IPS-18a (cell line): ENCODE data around the gene SHISA5.
"Not testable (repeated sequence)": the region's sequence is repeated elsewhere in the genome, so short reads cannot be mapped to it uniquely, and the experiment has no call there.

Experiments used
- H3K27ac ChIP-seq: one replicate; pipeline ENCODE4 v1.5.1; 2013; ENCODE audit warnings: low read length
- H3K27me3 ChIP-seq: one replicate; pipeline ENCODE4 v1.6.1; 2013; ENCODE audit warnings: mild to moderate bottlenecking, low read length; ENCODE audit not compliant: control insufficient read depth, insufficient read depth
- H3K36me3 ChIP-seq: one replicate; pipeline ENCODE4 v1.6.1; 2013; ENCODE audit warnings: low read depth, low read length; ENCODE audit not compliant: control insufficient read depth
- H3K4me1 ChIP-seq: one replicate; pipeline ENCODE4 v1.6.1; 2013; ENCODE audit warnings: low read depth, low read length; ENCODE audit not compliant: control insufficient read depth
- H3K4me3 ChIP-seq: one replicate; pipeline ENCODE4 v1.5.1; 2013; ENCODE audit warnings: low read length
- H3K9ac ChIP-seq: one replicate; pipeline ENCODE4 v1.6.1; 2013; ENCODE audit warnings: mild to moderate bottlenecking, low read length, moderate library complexity
- H3K9me3 ChIP-seq: one replicate; pipeline ENCODE4 v1.6.1; 2013; ENCODE audit warnings: low read depth, low read length; ENCODE audit not compliant: control insufficient read depth

Gene SHISA5

GRCh38 chr3:48465531-48466378 is 38.2 kb downstream of the SHISA5 start:
- peak overlapping the region; percentile 24 for H3K4me3 ChIP-seq
- peaks cover 32% of the 10 kb centered on the region for H3K36me3 ChIP-seq
- H3K4me1 ChIP-seq = peaks cover 17% of the 10 kb centered on the region
- no peaks in the 10 kb centered on the region for H3K27me3 ChIP-seq
- H3K27ac ChIP-seq = peak overlapping the region; percentile 99
- H3K9ac ChIP-seq = peak overlapping the region; percentile 86
- H3K9me3 ChIP-seq = no peaks in the 10 kb centered on the region

- peaks cover 37% of the 10 kb centered on the region for H3K36me3 ChIP-seq
- H3K4me3 ChIP-seq = no peak overlapping the region
- H3K4me1 ChIP-seq = peaks cover 17% of the 10 kb centered on the region
- peak overlapping the region; percentile 99 for H3K27ac ChIP-seq
- no peaks in the 10 kb centered on the region for H3K9me3 ChIP-seq
- peak overlapping the region; percentile 86 for H3K9ac ChIP-seq
- H3K27me3 ChIP-seq = no peaks in the 10 kb centered on the region
Measured at GRCh38 chr3:48465237-48465530, 38.8 kb downstream of the SHISA5 start.

- peaks cover 39% of the 10 kb centered on the region for H3K36me3 ChIP-seq
- peak overlapping the region; percentile 86 for H3K9ac ChIP-seq
- peak overlapping the region; percentile 99 for H3K27ac ChIP-seq
- H3K4me1 ChIP-seq = peaks cover 17% of the 10 kb centered on the region
- H3K4me3 ChIP-seq = no peak overlapping the region
- no peaks in the 10 kb centered on the region for H3K27me3 ChIP-seq
- no peaks in the 10 kb centered on the region for H3K9me3 ChIP-seq
Measured at GRCh38 chr3:48464713-48465221, 39.2 kb downstream of the SHISA5 start.

- Histone ChIP-seq H3K4me3 (no peak overlapping the region), H3K4me1 (peaks cover 17% of the 10 kb centered on the region), H3K27me3 (no peaks in the 10 kb centered on the region), H3K9me3 (no peaks in the 10 kb centered on the region), H3K36me3 (peaks cover 39% of the 10 kb centered on the region), H3K27ac (no peak overlapping the region), H3K9ac (no peak overlapping the region)
Measured at GRCh38 chr3:48463703-48464102, 40.3 kb downstream of the SHISA5 start.

GRCh38 chr3:48461767-48462166 is 42.2 kb downstream of the SHISA5 start:
- Histone ChIP-seq H3K4me1 (peaks cover 15% of the 10 kb centered on the region), H3K36me3 (peaks cover 39% of the 10 kb centered on the region)
- H3K27ac ChIP-seq, H3K27me3 ChIP-seq, H3K4me3 ChIP-seq, H3K9me3 ChIP-seq, H3K9ac ChIP-seq: not testable (repeated sequence)

GRCh38 chr3:48460517-48460902 is 43.5 kb downstream of the SHISA5 start:
- Histone ChIP-seq H3K4me1 (peaks cover 3% of the 10 kb centered on the region), H3K9ac (no peak overlapping the region), H3K27me3 (no peaks in the 10 kb centered on the region), H3K27ac (no peak overlapping the region), H3K4me3 (no peak overlapping the region), H3K36me3 (peaks cover 45% of the 10 kb centered on the region), H3K9me3 (no peaks in the 10 kb centered on the region)

GRCh38 chr3:48459773-48460516 is 44.0 kb downstream of the SHISA5 start:
- Histone ChIP-seq H3K4me1 (no peaks in the 10 kb centered on the region), H3K9me3 (no peaks in the 10 kb centered on the region), H3K9ac (no peak overlapping the region), H3K27me3 (no peaks in the 10 kb centered on the region), H3K27ac (no peak overlapping the region), H3K4me3 (no peak overlapping the region), H3K36me3 (peaks cover 49% of the 10 kb centered on the region)

- Histone ChIP-seq H3K27ac (no peak overlapping the region), H3K27me3 (no peaks in the 10 kb centered on the region), H3K4me1 (no peaks in the 10 kb centered on the region), H3K4me3 (no peak overlapping the region), H3K9ac (no peak overlapping the region), H3K9me3 (no peaks in the 10 kb centered on the region), H3K36me3 (peaks cover 52% of the 10 kb centered on the region)
Measured at GRCh38 chr3:48459331-48459730, 44.6 kb downstream of the SHISA5 start.

- H3K27ac ChIP-seq = no peak overlapping the region
- H3K36me3 ChIP-seq = peaks cover 79% of the 10 kb centered on the region
- H3K9ac ChIP-seq = no peak overlapping the region
- H3K9me3 ChIP-seq = no peaks in the 10 kb centered on the region
- no peaks in the 10 kb centered on the region for H3K4me1 ChIP-seq
- H3K27me3 ChIP-seq = no peaks in the 10 kb centered on the region
- H3K4me3 ChIP-seq = no peak overlapping the region
Measured at GRCh38 chr3:48456456-48456855, 47.5 kb downstream of the SHISA5 start.

GRCh38 chr3:48451270-48451669 is 52.7 kb downstream of the SHISA5 start:
- Histone ChIP-seq H3K27me3 (no peaks in the 10 kb centered on the region), H3K27ac (no peak overlapping the region), H3K4me3 (no peak overlapping the region), H3K36me3 (peaks cover 55% of the 10 kb centered on the region), H3K9me3 (no peaks in the 10 kb centered on the region), H3K9ac (no peak overlapping the region), H3K4me1 (peaks cover 6% of the 10 kb centered on the region)

GRCh38 chr3:48446425-48447193 is 57.4 kb downstream of the SHISA5 start, which contains the start of gene ATRIP:
Gene ATRIP (plus strand): TSS chr3:48446737. CDS start chr3:48446846, 109 bp downstream.
- H3K36me3 ChIP-seq = peaks cover 40% of the 10 kb centered on the region
- peak within 1 kb of the TSS; percentile 75 for H3K9ac ChIP-seq
- H3K9me3 ChIP-seq = no peaks in the 10 kb centered on the region
- H3K27ac ChIP-seq = no peak within 1 kb of the TSS
- H3K4me1 ChIP-seq = peaks cover 9% of the 10 kb centered on the region
- no peaks in the 10 kb centered on the region for H3K27me3 ChIP-seq
- peak within 1 kb of the TSS; percentile 90 for H3K4me3 ChIP-seq
